Fibroblast of the aortic adventitia (primary cell): ENCODE results near the gene ATG2A. TPM values are rescaled to one million over a fixed set of nuclear protein-coding genes. Genes with fewer than 3 reads are reported as not detected.

Experiments used
- DNase-seq: peaks from one replicate; pipeline ENCODE4 v3.0.0-alpha.2; 2010; ENCODE audit warnings: low read depth
- H3K4me3 ChIP-seq: 2 replicates; pipeline ENCODE4 v1.5.1; 2011; ENCODE audit warnings: low read depth, mild to moderate bottlenecking, control low read depth, low read length, moderate library complexity
- CTCF ChIP-seq: IDR thresholded peaks from 2 replicates; pipeline ENCODE4 v1.5.1; 2011; ENCODE audit warnings: mild to moderate bottlenecking, low read length, control low read depth, inconsistent platforms; ENCODE audit not compliant: insufficient read depth
- total RNA-seq: library from RNA; depleted of rRNA; stranded (reverse); fragments of >200 nt; gene quantifications from 2 replicates; pipeline ENCODE4 v1.2.3, GENCODE V29; 2012; ENCODE audit warnings: low replicate concordance

The ATG2A gene
- total RNA-seq, 1 donor: 18.8 TPM

- TF ChIP-seq CTCF: no peak
- H3K4me3 ChIP-seq: no peak overlapping the region
- no peak for DNase-seq
These were observed 28.6 kb downstream of the ATG2A start for GRCh38 chr11:64888406-64888728.

GRCh38 chr11:64887757-64888405 lies 29.1 kb downstream of the ATG2A start:
- no peak overlapping the region for H3K4me3 ChIP-seq
- DNase-seq: peak; percentile 60

GRCh38 chr11:64887234-64887756 lies 29.7 kb downstream of the ATG2A start:
- no peak for DNase-seq
- no peak for TF ChIP-seq CTCF

More at GRCh38 chr11:64887757-64888405, 29.1 kb downstream of the ATG2A start:
- peak; percentile 90 for TF ChIP-seq CTCF

GRCh38 chr11:64885367-64886286 lies 31.4 kb downstream of the ATG2A start:
- peak; percentile 82 for DNase-seq
- no peak overlapping the region for H3K4me3 ChIP-seq
- TF ChIP-seq CTCF: no peak

More at GRCh38 chr11:64887234-64887756, 29.7 kb downstream of the ATG2A start:
- H3K4me3 ChIP-seq: no peak overlapping the region

- H3K4me3 ChIP-seq: no peak overlapping the region
- no peak for TF ChIP-seq CTCF
- DNase-seq: no peak
These were observed 33.0 kb downstream of the ATG2A start for GRCh38 chr11:64884019-64884418.

- no peak for TF ChIP-seq CTCF
- no peak for DNase-seq
- no peak overlapping the region for H3K4me3 ChIP-seq
These were observed 33.4 kb downstream of the ATG2A start for GRCh38 chr11:64883575-64883974.
